CD14-positive monocyte (primary cell): ENCODE results near the gene LPCAT1. TPM values are rescaled to one million over a fixed set of nuclear protein-coding genes. Genes with fewer than 3 reads are reported as not detected.
A peak's percentile ranks its signal among the peaks of the same experiment; 100 is the strongest.

ENCODE experiments used
- DNase-seq, 3 donors: peaks; one replicate each; pipeline ENCODE4 v3.0.0-alpha.2; 2011 to 2022
- H2AFZ ChIP-seq: 2 replicates; pipeline ENCODE4 v1.6.0; 2012; ENCODE audit warnings: mild to moderate bottlenecking, low read depth, low read length, inconsistent platforms; ENCODE audit not compliant: insufficient read depth, poor library complexity, severe bottlenecking
- H3K27ac ChIP-seq, 2 donors: 1 replicate in 1 of 2; 2 replicates in 1 of 2; pipeline ENCODE4 v1.5.1; 2012 to 2013; ENCODE audit warnings: low read length in 2 of 2, control low read depth in 1 of 2, inconsistent platforms in 1 of 2, low read depth in 1 of 2, mild to moderate bottlenecking in 1 of 2
- H3K27me3 ChIP-seq, 2 donors: one replicate each; pipeline versions ENCODE4 v1.6.0 to v1.6.1; 2011 to 2013; ENCODE audit warnings: low read length in 2 of 2; ENCODE audit not compliant: control insufficient read depth in 2 of 2, insufficient read depth in 2 of 2
- H3K36me3 ChIP-seq, 2 donors: replicated peaks in 1 of 2; 1 replicate in 1 of 2; 2 replicates in 1 of 2; pipeline versions ENCODE4 v1.5.1 to v1.6.1; 2012 to 2013; ENCODE audit warnings: low read length in 2 of 2, control low read depth in 1 of 2, inconsistent platforms in 1 of 2, mild to moderate bottlenecking in 1 of 2; ENCODE audit not compliant: insufficient read depth in 2 of 2, control insufficient read depth in 1 of 2
- H3K4me1 ChIP-seq, 2 donors: 1 replicate in 1 of 2; 2 replicates in 1 of 2; pipeline versions ENCODE4 v1.5.1 to v1.6.1; 2012 to 2013; ENCODE audit warnings: low read length in 2 of 2, control low read depth in 1 of 2, inconsistent platforms in 1 of 2, mild to moderate bottlenecking in 1 of 2, moderate library complexity in 1 of 2; ENCODE audit not compliant: insufficient read depth in 2 of 2, control insufficient read depth in 1 of 2
- H3K4me2 ChIP-seq: replicated peaks from 2 replicates; pipeline ENCODE3; 2012; ENCODE audit warnings: low read length, moderate library complexity, mild to moderate bottlenecking; ENCODE audit not compliant: poor library complexity, severe bottlenecking; ENCODE audit errors: extremely low read depth
- H3K4me3 ChIP-seq, 3 experiments: fragments of 200-600 bp in 1 of 3; sonication (generic) in 1 of 3; replicated peaks in 1 of 3; 1 replicate in 2 of 3; 2 replicates in 1 of 3; pipeline ENCODE4 v1.5.1; 2011 to 2013; ENCODE audit warnings: low read length in 3 of 3, mild to moderate bottlenecking in 3 of 3, control low read depth in 2 of 3, low read depth in 2 of 3, inconsistent platforms in 1 of 3, moderate library complexity in 1 of 3
- H3K79me2 ChIP-seq: 2 replicates; pipeline ENCODE4 v1.6.0; 2012; ENCODE audit warnings: mild to moderate bottlenecking, control low read depth, inconsistent platforms, low read length, moderate library complexity; ENCODE audit not compliant: insufficient read depth
- H3K9ac ChIP-seq: 2 replicates; pipeline ENCODE4 v1.6.0; 2017; ENCODE audit warnings: low read length, mild to moderate bottlenecking; ENCODE audit not compliant: insufficient read depth, poor library complexity, severe bottlenecking
- H3K9me3 ChIP-seq, 2 donors: replicated peaks in 1 of 2; 1 replicate in 1 of 2; 2 replicates in 1 of 2; pipeline versions ENCODE4 v1.5.1 to v1.6.1; 2012 to 2013; ENCODE audit warnings: low read length in 2 of 2, control low read depth in 1 of 2; ENCODE audit not compliant: control insufficient read depth in 1 of 2, insufficient read depth in 1 of 2
- H4K20me1 ChIP-seq: 2 replicates; pipeline ENCODE4 v1.6.0; 2012; ENCODE audit warnings: mild to moderate bottlenecking, low read length, control low read depth, moderate library complexity; ENCODE audit not compliant: insufficient read depth
- H3K27ac Mint-ChIP-seq, 7 donors: one replicate each; pipeline ENCODE4 v1.8.0; 2020; ENCODE audit warnings: mild to moderate bottlenecking in 7 of 7, mixed read lengths in 7 of 7, moderate library complexity in 6 of 7, inconsistent platforms in 2 of 7
- H3K27me3 Mint-ChIP-seq, 3 donors: one replicate each; pipeline ENCODE4 v1.8.0; 2021 to 2022; ENCODE audit warnings: low read depth in 3 of 3, mild to moderate bottlenecking in 3 of 3, mixed read lengths in 3 of 3, moderate library complexity in 3 of 3, inconsistent platforms in 1 of 3
- H3K36me3 Mint-ChIP-seq, 2 donors: one replicate each; pipeline ENCODE4 v1.8.0; 2020; ENCODE audit warnings: mixed read lengths in 2 of 2, inconsistent platforms in 1 of 2, mild to moderate bottlenecking in 1 of 2
- H3K4me1 Mint-ChIP-seq: one replicate; pipeline ENCODE4 v1.8.0; 2020; ENCODE audit warnings: mild to moderate bottlenecking, mixed read lengths
- H3K4me3 Mint-ChIP-seq, 2 donors: one replicate each; pipeline ENCODE4 v1.8.0; 2020; ENCODE audit warnings: mild to moderate bottlenecking in 2 of 2, mixed read lengths in 2 of 2, moderate library complexity in 1 of 2
- H3K9me3 Mint-ChIP-seq, 7 donors: one replicate each; pipeline ENCODE4 v1.8.0; 2020 to 2022; ENCODE audit warnings: mixed read lengths in 7 of 7, mild to moderate bottlenecking in 6 of 7, moderate library complexity in 6 of 7, inconsistent platforms in 2 of 7
- WGBS: methylation state at CpG from one replicate; pipeline ENCODE4 v1.1.5; 2013; ENCODE audit warnings: missing lambda C conversion rate; ENCODE audit not compliant: insufficient coverage; 5-methylcytosine and 5-hydroxymethylcytosine counted together
- intact Hi-C, 2 donors: fragments of 100-400 bp; cut with micrococcal nuclease; formaldehyde crosslinking; loops; one replicate each; pipeline versions ENCODE4 v1.15.0 to v1.15.1; 2023
- polyA plus RNA-seq, 3 donors: library from polyadenylated mRNA; depleted of rRNA in 1 of 3; unstranded in 2 of 3; stranded (reverse) in 1 of 3; fragments of 300-500 nt in 2 of 3; fragments of >200 nt in 1 of 3; fragmentation: Illumina TruSeq in 2 of 3; gene quantifications; 1 replicate in 2 of 3; 2 replicates in 1 of 3; pipeline ENCODE4 v1.2.3, GENCODE V29; 2012 to 2021
- TF ChIP-seq, protein P1 (sequence below): fragments of 200-600 bp; IDR thresholded peaks from one replicate; pipeline ENCODE4 v1.8.0; 2022; ENCODE audit warnings: antibody characterized with exemption, mild to moderate bottlenecking

Gene LPCAT1
- polyA plus RNA-seq, 3 donors = 34.1 to 53.9 (median 34.8) TPM

DNA sequence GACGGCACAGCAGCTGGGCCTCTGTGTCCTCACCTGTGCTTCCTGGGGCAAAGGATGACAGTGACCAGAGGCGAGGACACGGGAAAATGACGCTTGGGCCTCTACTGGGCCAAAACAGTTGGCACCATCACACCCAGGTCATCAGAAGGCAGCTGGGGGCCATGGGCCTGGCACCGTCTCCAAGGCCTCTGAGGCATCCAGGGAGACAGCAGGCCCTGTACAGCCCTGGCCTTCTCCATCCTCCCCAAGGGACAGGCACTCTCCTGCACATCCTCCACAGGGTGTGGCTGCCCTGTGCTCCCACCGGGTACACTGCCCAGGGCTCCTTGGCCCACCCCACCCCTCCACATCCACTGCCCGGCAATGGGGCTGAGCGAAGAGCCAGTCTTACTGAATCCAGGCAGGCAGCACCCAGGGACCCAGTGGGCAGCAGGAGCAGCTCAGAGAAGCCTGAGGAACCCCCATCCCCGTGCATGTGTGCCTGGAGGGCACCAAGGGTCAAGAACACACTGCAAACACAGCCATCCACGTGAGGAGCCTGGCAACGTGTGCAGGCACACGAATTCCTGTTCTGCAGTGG lies 4.0 kb downstream of the LPCAT1 start:
- no peak overlapping the region for H3K4me3 ChIP-seq
- H2AFZ ChIP-seq = no peak overlapping the region
- H3K9me3 ChIP-seq = no peaks in the 10 kb centered on the region
- H3K4me3 Mint-ChIP-seq = no peak overlapping the region
- TF ChIP-seq, protein P1, sequence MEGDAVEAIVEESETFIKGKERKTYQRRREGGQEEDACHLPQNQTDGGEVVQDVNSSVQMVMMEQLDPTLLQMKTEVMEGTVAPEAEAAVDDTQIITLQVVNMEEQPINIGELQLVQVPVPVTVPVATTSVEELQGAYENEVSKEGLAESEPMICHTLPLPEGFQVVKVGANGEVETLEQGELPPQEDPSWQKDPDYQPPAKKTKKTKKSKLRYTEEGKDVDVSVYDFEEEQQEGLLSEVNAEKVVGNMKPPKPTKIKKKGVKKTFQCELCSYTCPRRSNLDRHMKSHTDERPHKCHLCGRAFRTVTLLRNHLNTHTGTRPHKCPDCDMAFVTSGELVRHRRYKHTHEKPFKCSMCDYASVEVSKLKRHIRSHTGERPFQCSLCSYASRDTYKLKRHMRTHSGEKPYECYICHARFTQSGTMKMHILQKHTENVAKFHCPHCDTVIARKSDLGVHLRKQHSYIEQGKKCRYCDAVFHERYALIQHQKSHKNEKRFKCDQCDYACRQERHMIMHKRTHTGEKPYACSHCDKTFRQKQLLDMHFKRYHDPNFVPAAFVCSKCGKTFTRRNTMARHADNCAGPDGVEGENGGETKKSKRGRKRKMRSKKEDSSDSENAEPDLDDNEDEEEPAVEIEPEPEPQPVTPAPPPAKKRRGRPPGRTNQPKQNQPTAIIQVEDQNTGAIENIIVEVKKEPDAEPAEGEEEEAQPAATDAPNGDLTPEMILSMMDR = no peak
- H3K9ac ChIP-seq = no peak overlapping the region
- peaks cover 49 to 50% of the 10 kb centered on the region in 2 donors for H3K36me3 Mint-ChIP-seq
- H3K27ac Mint-ChIP-seq = peak overlapping the region in 3 of 7 donors; percentile 33 to 69 (median 37)
- H3K36me3 ChIP-seq = peaks cover 27 to 36% of the 10 kb centered on the region in 2 donors
- H3K4me1 ChIP-seq = peaks cover 49 to 58% of the 10 kb centered on the region in 2 donors
- H3K4me1 Mint-ChIP-seq = peaks cover 53% of the 10 kb centered on the region
- intact Hi-C loops = loop anchor here (5.0 to 10.0 kb wide), 5 partner anchors 42 to 135 kb away; no protein-coding TSS in a partner anchor
- no peak overlapping the region for H3K4me2 ChIP-seq
- H3K27me3 Mint-ChIP-seq = peaks cover 0 to 5% (median 0%) of the 10 kb centered on the region in 3 donors
- H3K27me3 ChIP-seq = no peaks in the 10 kb centered on the region
- H4K20me1 ChIP-seq = peaks cover 72% of the 10 kb centered on the region
- no peaks in the 10 kb centered on the region for H3K9me3 Mint-ChIP-seq
- 94% methylated on average over 12 of the region's 12 CpGs for WGBS
- no peak for DNase-seq
- no peak overlapping the region for H3K27ac ChIP-seq
- peaks cover 77% of the 10 kb centered on the region for H3K79me2 ChIP-seq

DNA sequence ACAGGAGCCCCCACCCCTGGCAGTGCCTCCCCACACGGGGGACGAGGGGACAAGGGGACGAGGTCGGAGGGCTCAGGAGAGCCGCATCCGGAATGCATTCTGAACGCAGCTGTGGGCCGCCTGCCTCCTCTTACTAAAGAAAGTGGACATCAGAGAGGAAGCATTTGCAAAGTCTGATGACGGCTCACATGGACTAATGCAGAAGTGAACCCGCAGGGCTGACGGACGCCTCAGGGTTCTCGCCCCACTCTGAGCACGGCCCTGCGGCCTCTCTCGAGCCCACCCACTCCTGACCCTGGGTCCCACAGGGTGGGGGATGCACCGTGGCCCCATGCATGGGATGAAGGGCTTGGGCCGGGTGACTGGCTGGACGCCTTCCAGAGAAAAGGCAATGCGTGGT lies 5.9 kb downstream of the LPCAT1 start:
- Histone ChIP-seq H4K20me1 (peaks cover 87% of the 10 kb centered on the region), H3K4me1 (peaks cover 56 to 64% of the 10 kb centered on the region in 2 donors), H3K4me3 (no peak overlapping the region), H3K9me3 (no peaks in the 10 kb centered on the region), H3K4me2 (no peak overlapping the region), H3K27ac (peak overlapping the region; percentile 81 to 86), H2AFZ (no peak overlapping the region), H3K79me2 (peaks cover 89% of the 10 kb centered on the region), H3K9ac (peak overlapping the region; percentile 0), H3K36me3 (peaks cover 29 to 40% of the 10 kb centered on the region in 2 donors), H3K27me3 (no peaks in the 10 kb centered on the region)
- Mint-ChIP-seq H3K36me3 (peaks cover 56 to 61% of the 10 kb centered on the region in 2 donors), H3K4me1 (peaks cover 66% of the 10 kb centered on the region), H3K4me3 (no peak overlapping the region), H3K27ac (peak overlapping the region in 6 of 7 donors; percentile 78 to 97 (median 85)), H3K9me3 (no peaks in the 10 kb centered on the region), H3K27me3 (peaks cover 0 to 6% (median 0%) of the 10 kb centered on the region in 3 donors)
- intact Hi-C loops = loop anchor here (2.0 to 10.0 kb wide), 4 partner anchors 15 to 47 kb away; no protein-coding TSS in a partner anchor
- TF ChIP-seq, protein P1 = no peak
- DNase-seq = peak in 1 of 3 donors; percentile 55
- WGBS = 48% methylated on average over 17 of the region's 20 CpGs
